K562 (cell line): ENCODE data around the gene RNF168. TPM values are rescaled to one million over a fixed set of nuclear protein-coding genes. Genes with fewer than 3 reads are reported as not detected.
A peak's percentile ranks its signal among the peaks of the same experiment; 100 is the strongest.

Experiments
- CTBP1 ChIP-seq: fragments of 450-650 bp; IDR thresholded peaks from 2 replicates; pipeline ENCODE4 v1.6.1; 2016; ENCODE audit warnings: borderline replicate concordance
- E2F1 ChIP-seq: sonication (generic); formaldehyde crosslinking; IDR thresholded peaks from 2 replicates; pipeline ENCODE4 v1.8.1; 2023; ENCODE audit warnings: mild to moderate bottlenecking, missing genetic modification reagents, moderate library complexity
- EP400 ChIP-seq: fragments of 450-650 bp; IDR thresholded peaks from 2 replicates; pipeline ENCODE4 v1.6.1; 2017; ENCODE audit warnings: antibody characterized with exemption, mild to moderate bottlenecking, moderate library complexity
- FOXP1 ChIP-seq: sonication (generic); formaldehyde crosslinking; IDR thresholded peaks from 2 replicates; pipeline ENCODE4 v1.8.0; 2022; ENCODE audit warnings: mild to moderate bottlenecking, missing genetic modification reagents
- HIVEP1 ChIP-seq: fragments of 250-450 bp; sonication (Bioruptor Pico); IDR thresholded peaks from 2 replicates; pipeline ENCODE4 v1.4.0; 2020; ENCODE audit warnings: mild to moderate bottlenecking
- KDM4B ChIP-seq, 2 experiments: fragments of 450-650 bp in 1 of 2; sonication (generic) in 1 of 2; IDR thresholded peaks; 2 replicates each; pipeline ENCODE4 v1.6.1; 2016 to 2017; ENCODE audit warnings: borderline replicate concordance in 2 of 2, antibody characterized with exemption in 1 of 2, low read depth in 1 of 2, mild to moderate bottlenecking in 1 of 2
- MEIS2 ChIP-seq: fragments of 450-650 bp; IDR thresholded peaks from 2 replicates; pipeline ENCODE4 v1.6.1; 2014; ENCODE audit warnings: mild to moderate bottlenecking; ENCODE audit not compliant: partially characterized antibody
- MNT ChIP-seq, 2 experiments: fragments of 450-650 bp; conservative IDR thresholded peaks; 2 replicates each; pipeline ENCODE4 v1.6.1; 2017; ENCODE audit warnings: mild to moderate bottlenecking in 2 of 2, moderate library complexity in 2 of 2
- MTA3 ChIP-seq: fragments of 450-650 bp; formaldehyde crosslinking; IDR thresholded peaks from 2 replicates; pipeline ENCODE4 v1.6.1; 2017; ENCODE audit warnings: mild to moderate bottlenecking, borderline replicate concordance
- MXI1 ChIP-seq: IDR thresholded peaks from 2 replicates; pipeline ENCODE4 v1.6.1; 2011; ENCODE audit warnings: low read depth, mild to moderate bottlenecking, improper control_type of control experiment, low read length
- MYC ChIP-seq, 2 experiments: fragments of 250-450 bp in 1 of 2; sonication (Bioruptor Pico) in 1 of 2; IDR thresholded peaks; 2 replicates each; pipeline versions ENCODE4 v1.5.1 to v1.6.1; 2012 to 2021; ENCODE audit warnings: low read depth in 2 of 2, borderline replicate concordance in 1 of 2, improper control_type of control experiment in 1 of 2, low read length in 1 of 2, mild to moderate bottlenecking in 1 of 2, moderate library complexity in 1 of 2
- NRF1 ChIP-seq, 2 experiments: fragments of 450-650 bp; IDR thresholded peaks in 1 of 2; conservative IDR thresholded peaks in 1 of 2; 2 replicates each; pipeline ENCODE4 v1.6.1; 2014; ENCODE audit warnings: mild to moderate bottlenecking in 2 of 2
- PHF8 ChIP-seq: fragments of 200-600 bp; sonication (generic); IDR thresholded peaks from 2 replicates; pipeline ENCODE4 v1.6.1; 2012; ENCODE audit warnings: mixed run types, mild to moderate bottlenecking, inconsistent platforms, low read length, moderate library complexity, borderline replicate concordance
- PURB ChIP-seq: sonication (generic); formaldehyde crosslinking; IDR thresholded peaks from 2 replicates; pipeline ENCODE4 v1.9.0; 2021; ENCODE audit warnings: low read depth, mild to moderate bottlenecking, missing genetic modification reagents
- SOX6 ChIP-seq: fragments of 450-650 bp; IDR thresholded peaks from 2 replicates; pipeline ENCODE4 v1.6.1; 2014; ENCODE audit warnings: mild to moderate bottlenecking
- SP1 ChIP-seq: sonication (generic); formaldehyde crosslinking; IDR thresholded peaks from 2 replicates; pipeline ENCODE4 v1.8.1; 2022; ENCODE audit warnings: mild to moderate bottlenecking, missing genetic modification reagents
- TCF7L2 ChIP-seq: fragments of 150-350 bp; IDR thresholded peaks from 2 replicates; pipeline ENCODE4 v1.6.1; 2016; ENCODE audit warnings: low read depth, mild to moderate bottlenecking, low read length, moderate library complexity
- U2AF1 ChIP-seq: fragments of 200-400 bp; formaldehyde crosslinking; optimal IDR thresholded peaks from 2 replicates; pipeline ENCODE3; 2017; ENCODE audit warnings: mild to moderate bottlenecking, low read depth, low read length, moderate library complexity
- ZBTB7A ChIP-seq: IDR thresholded peaks from 2 replicates; pipeline ENCODE4 v1.6.1; 2011; ENCODE audit warnings: low read depth, mild to moderate bottlenecking, low read length, moderate library complexity, borderline replicate concordance; ENCODE audit not compliant: control insufficient read depth
- ZFP36 ChIP-seq: fragments of 150-350 bp; IDR thresholded peaks from 2 replicates; pipeline ENCODE4 v1.6.1; 2018; ENCODE audit warnings: low read length, low read depth; ENCODE audit not compliant: partially characterized antibody
- ZKSCAN8 ChIP-seq: fragments of 200-800 bp; sonication (Bioruptor generic); IDR thresholded peaks from 2 replicates; pipeline ENCODE4 v1.6.1; 2016; ENCODE audit warnings: missing genetic modification characterization, missing compliant biosample characterization
- ZNF140 ChIP-seq: fragments of 250-450 bp; sonication (Bioruptor Pico); IDR thresholded peaks from 2 replicates; pipeline ENCODE4 v1.8.0; 2021; ENCODE audit warnings: moderate library complexity, mild to moderate bottlenecking, inconsistent platforms
- ZNF165 ChIP-seq: fragments of 250-450 bp; sonication (Bioruptor Pico); IDR thresholded peaks from 2 replicates; pipeline ENCODE4 v1.4.0; 2020; ENCODE audit warnings: borderline replicate concordance
- polyA plus RNA-seq, 8 experiments: library from polyadenylated mRNA; depleted of rRNA in 4 of 8; stranded (reverse) in 5 of 8; unstranded in 3 of 8; fragments of >200 nt; fragmentation: Nextera tagmentation in 2 of 8; fragmentation: Illumina TruSeq in 1 of 8; extraction: Ambion mirVana in 2 of 8; extraction: Trizol in 1 of 8; gene quantifications; 2 replicates each; pipeline versions ENCODE4 v1.2.1 to v1.2.3, GENCODE V29; 2011 to 2014; ENCODE audit warnings: inconsistent platforms in 1 of 8, missing spikeins in 1 of 8
- total RNA-seq, 7 experiments: library from RNA; depleted of rRNA in 6 of 7; stranded (reverse); fragments of >200 nt in 6 of 7; fragmentation: Illumina TruSeq in 2 of 7; extraction: Trizol in 2 of 7; gene quantifications; 2 replicates each; pipeline versions ENCODE4 v1.2.1 to v1.2.3, GENCODE V29; 2011 to 2021; ENCODE audit warnings: low replicate concordance in 1 of 7
- TF ChIP-seq, protein P1 (sequence below): fragments of 250-450 bp; sonication (Bioruptor Pico); IDR thresholded peaks from 2 replicates; pipeline ENCODE4 v1.5.1; 2021; ENCODE audit warnings: mild to moderate bottlenecking

The RNF168 gene
- total and polyA plus RNA-seq, 9 of the 15 experiments (the other 6 are each of a cell fraction or from before 2014, with no cell fraction given) = 6.0 to 32.1 (median 16.6) TPM

GRCh38 chr3:196528639-196529233, 25.2 kb upstream of the RNF168 start (continued):
- TF ChIP-seq, protein P1, sequence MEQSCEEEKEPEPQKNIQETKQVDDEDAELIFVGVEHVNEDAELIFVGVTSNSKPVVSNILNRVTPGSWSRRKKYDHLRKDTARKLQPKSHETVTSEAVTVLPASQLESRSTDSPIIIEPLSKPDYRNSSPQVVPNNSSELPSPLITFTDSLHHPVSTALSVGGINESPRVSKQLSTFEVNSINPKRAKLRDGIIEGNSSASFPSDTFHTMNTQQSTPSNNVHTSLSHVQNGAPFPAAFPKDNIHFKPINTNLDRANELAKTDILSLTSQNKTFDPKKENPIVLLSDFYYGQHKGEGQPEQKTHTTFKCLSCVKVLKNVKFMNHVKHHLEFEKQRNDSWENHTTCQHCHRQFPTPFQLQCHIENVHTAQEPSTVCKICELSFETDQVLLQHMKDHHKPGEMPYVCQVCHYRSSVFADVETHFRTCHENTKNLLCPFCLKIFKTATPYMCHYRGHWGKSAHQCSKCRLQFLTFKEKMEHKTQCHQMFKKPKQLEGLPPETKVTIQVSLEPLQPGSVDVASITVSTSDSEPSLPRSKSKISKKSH = no peak
- 0 out of 2 replicates have a peak, but pooled peaks have one; percentile 31 for TF ChIP-seq MXI1
- TF ChIP-seq EP400 = 0 out of 2 replicates have a peak, but pooled peaks have one; percentile 53
- TF ChIP-seq E2F1 (CRISPR knock-in tag) = 0 out of 2 replicates have a peak, but pooled peaks have one; percentile 61
- peak; percentile 70; the same call in 1 of the 2 replicates for TF ChIP-seq MYC (IDR thresholded peaks at IDR 0.05; ENCODE audit: low read depth, low read length)
- TF ChIP-seq MYC (CRISPR knock-in tag; IDR thresholded peaks at IDR 0.05; ENCODE audit: borderline replicate concordance, low read depth) = no peak
- no peak for TF ChIP-seq KDM4B (IDR thresholded peaks at IDR 0.05; ENCODE audit: borderline replicate concordance in 2 of 2, low read depth in 1 of 2)
- 0 out of 4 replicates have a peak, but pooled peaks of 1 of the 2 experiments have one; percentile 62 for TF ChIP-seq MNT (conservative IDR thresholded peaks at IDR 0.05)
- peak; percentile 6; the same call in 1 of the 2 replicates for TF ChIP-seq SP1 (CRISPR knock-in tag)
- peak; percentile 42; the same call in 1 of the 2 replicates for TF ChIP-seq FOXP1 (CRISPR knock-in tag)
- TF ChIP-seq U2AF1 = no peak
- TF ChIP-seq ZNF165 = no peak
- TF ChIP-seq HIVEP1 (CRISPR knock-in tag) = 0 out of 2 replicates have a peak, but pooled peaks have one; percentile 18
- no peak for TF ChIP-seq MEIS2
- TF ChIP-seq PHF8 = peak; percentile 63; the same call in 1 of the 2 replicates
- peak; percentile 97 for TF ChIP-seq CTBP1
- TF ChIP-seq TCF7L2 = no peak
- TF ChIP-seq NRF1 (conservative IDR thresholded peaks at IDR 0.05 in 1 of 2, IDR thresholded peaks at IDR 0.05 in 1 of 2) = peak; percentile 48 to 56; a peak in 3 of 4 replicates
- TF ChIP-seq PURB (CRISPR knock-in tag) = no peak
- no peak for TF ChIP-seq ZBTB7A
- no peak for TF ChIP-seq ZNF140
- TF ChIP-seq ZKSCAN8 (CRISPR knock-in tag) = no peak
- peak; percentile 74 for TF ChIP-seq MTA3
- TF ChIP-seq SOX6 = peak; percentile 63
- peak; percentile 6 for TF ChIP-seq ZFP36
